ENCODE results near the gene RAMP2. TPM values are rescaled to one million over a fixed set of nuclear protein-coding genes. Genes with fewer than 3 reads are reported as not detected.
A peak's percentile ranks its signal among the peaks of the same experiment; 100 is the strongest.
"Not testable (repeated sequence)": the region's sequence is repeated elsewhere in the genome, so short reads cannot be mapped to it uniquely, and the experiment has no call there.

RAMP2 gene
- total RNA-seq, 1 experiment from 2014 or later: 5.0 TPM

GRCh38 chr17:42761638-42762037 lies 611 bp downstream of the RAMP2 start:
- no peak for DNase-seq (ENCODE audit: low spot score)
- no TSS peak for BruUV-seq (replicated peaks)
- Histone ChIP-seq H3K27ac (ENCODE audit: low read depth, low read length, poor library complexity, severe bottlenecking) (no peak overlapping the region), H3K9me3 (ENCODE audit: low read depth, low read length, poor library complexity, severe bottlenecking) (no peaks in the 10 kb centered on the region), H3K27me3 (replicated peaks; ENCODE audit: insufficient read depth, low read depth, low read length, poor library complexity) (no peaks in the 10 kb centered on the region), H3K4me3 (ENCODE audit: low read depth, low read length, poor library complexity, severe bottlenecking) (peak overlapping the region; percentile 40), H3K4me1 (ENCODE audit: insufficient read depth, low read length, poor library complexity, severe bottlenecking) (no peaks in the 10 kb centered on the region), H3K36me3 (ENCODE audit: insufficient read depth, low read length, poor library complexity, severe bottlenecking) (no peaks in the 10 kb centered on the region)
- CTCF ChIA-PET: no interaction called here
- POLR2A ChIA-PET (ENCODE audit: low non-redundant PET): no interaction called here
- intact Hi-C loops (cut with micrococcal nuclease; ENCODE audit: unreplicated experiment): loop anchor here (5.0 kb wide), 1 partner anchor 184 kb away; the partner anchor contains the start of gene PSMC3IP
- TF ChIP-seq CTCF (conservative IDR thresholded peaks at IDR 0.05; ENCODE audit: low read depth, low read length) (no peak), EZH2 (IDR thresholded peaks at IDR 0.05; ENCODE audit: borderline replicate concordance, low read depth, low read length, poor library complexity, severe bottlenecking) (no peak)

GRCh38 chr17:42766124-42766523 lies 5.1 kb downstream of the RAMP2 start:
- intact Hi-C loops (cut with micrococcal nuclease; ENCODE audit: unreplicated experiment): no loop called here
- no peaks in the 10 kb centered on the region for H3K4me1 ChIP-seq (ENCODE audit: insufficient read depth, low read length, poor library complexity, severe bottlenecking)
- H3K27me3 ChIP-seq (replicated peaks; ENCODE audit: insufficient read depth, low read depth, low read length, poor library complexity): no peaks in the 10 kb centered on the region
- CTCF ChIA-PET: no interaction called here
- no peak for DNase-seq (ENCODE audit: low spot score)
- H3K27ac ChIP-seq (ENCODE audit: low read depth, low read length, poor library complexity, severe bottlenecking): no peak overlapping the region
- TF ChIP-seq CTCF (conservative IDR thresholded peaks at IDR 0.05; ENCODE audit: low read depth, low read length) (no peak), EZH2 (IDR thresholded peaks at IDR 0.05; ENCODE audit: borderline replicate concordance, low read depth, low read length, poor library complexity, severe bottlenecking) (no peak)
- no TSS peak for BruUV-seq (replicated peaks)
- no peaks in the 10 kb centered on the region for H3K36me3 ChIP-seq (ENCODE audit: insufficient read depth, low read length, poor library complexity, severe bottlenecking)
- POLR2A ChIA-PET (ENCODE audit: low non-redundant PET): no interaction called here
- H3K9me3 ChIP-seq (ENCODE audit: low read depth, low read length, poor library complexity, severe bottlenecking): no peaks in the 10 kb centered on the region
- no peak overlapping the region for H3K4me3 ChIP-seq (ENCODE audit: low read depth, low read length, poor library complexity, severe bottlenecking)

DNA sequence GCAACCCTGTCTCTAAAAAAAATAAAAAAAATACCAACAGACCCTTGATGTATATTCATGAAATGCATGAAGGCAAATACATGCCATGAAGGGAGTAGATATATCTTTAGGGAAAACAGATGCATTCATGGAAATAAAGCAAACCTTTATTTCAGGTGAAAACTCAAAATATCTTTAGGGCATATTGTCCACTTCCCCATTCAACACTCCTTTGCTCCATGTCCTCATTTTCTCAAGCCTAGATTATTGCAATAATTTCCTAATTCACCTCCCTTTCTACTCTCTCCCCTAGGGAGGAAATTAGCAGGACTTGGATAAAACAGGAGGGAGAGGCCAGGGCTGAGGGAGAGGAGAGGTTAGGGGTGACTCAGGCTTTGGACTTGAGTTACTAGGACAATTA lies 6.5 kb downstream of the RAMP2 start:
- intact Hi-C loops (cut with micrococcal nuclease; ENCODE audit: unreplicated experiment): no loop called here
- Histone ChIP-seq H3K27me3 (replicated peaks; ENCODE audit: insufficient read depth, low read depth, low read length, poor library complexity) (no peaks in the 10 kb centered on the region), H3K27ac (ENCODE audit: low read depth, low read length, poor library complexity, severe bottlenecking) (no peak overlapping the region), H3K4me1 (ENCODE audit: insufficient read depth, low read length, poor library complexity, severe bottlenecking) (no peaks in the 10 kb centered on the region), H3K4me3 (ENCODE audit: low read depth, low read length, poor library complexity, severe bottlenecking) (no peak overlapping the region), H3K9me3 (ENCODE audit: low read depth, low read length, poor library complexity, severe bottlenecking) (no peaks in the 10 kb centered on the region), H3K36me3 (ENCODE audit: insufficient read depth, low read length, poor library complexity, severe bottlenecking) (no peaks in the 10 kb centered on the region)
- ChIA-PET CTCF (no interaction called here), POLR2A (ENCODE audit: low non-redundant PET) (no interaction called here)
- BruUV-seq (replicated peaks): no TSS peak
- TF ChIP-seq EZH2 (IDR thresholded peaks at IDR 0.05; ENCODE audit: borderline replicate concordance, low read depth, low read length, poor library complexity, severe bottlenecking): no peak
- TF ChIP-seq CTCF (conservative IDR thresholded peaks at IDR 0.05; ENCODE audit: low read depth, low read length): no peak
- no peak for DNase-seq (ENCODE audit: low spot score)

GRCh38 chr17:42768006-42768405 lies 7.0 kb downstream of the RAMP2 start:
- H3K9me3 ChIP-seq (ENCODE audit: low read depth, low read length, poor library complexity, severe bottlenecking); POLR2A ChIA-PET (ENCODE audit: low non-redundant PET); H3K36me3 ChIP-seq (ENCODE audit: insufficient read depth, low read length, poor library complexity, severe bottlenecking); H3K27me3 ChIP-seq (replicated peaks; ENCODE audit: insufficient read depth, low read depth, low read length, poor library complexity); BruUV-seq (replicated peaks); H3K4me3 ChIP-seq (ENCODE audit: low read depth, low read length, poor library complexity, severe bottlenecking); CTCF ChIA-PET; H3K27ac ChIP-seq (ENCODE audit: low read depth, low read length, poor library complexity, severe bottlenecking); DNase-seq (ENCODE audit: low spot score); intact Hi-C loops (cut with micrococcal nuclease; ENCODE audit: unreplicated experiment); H3K4me1 ChIP-seq (ENCODE audit: insufficient read depth, low read length, poor library complexity, severe bottlenecking): not testable (repeated sequence)

GRCh38 chr17:42769964-42770363 lies 8.9 kb downstream of the RAMP2 start:
- H3K4me3 ChIP-seq (ENCODE audit: low read depth, low read length, poor library complexity, severe bottlenecking); DNase-seq (ENCODE audit: low spot score); CTCF ChIA-PET; H3K36me3 ChIP-seq (ENCODE audit: insufficient read depth, low read length, poor library complexity, severe bottlenecking); POLR2A ChIA-PET (ENCODE audit: low non-redundant PET); H3K27ac ChIP-seq (ENCODE audit: low read depth, low read length, poor library complexity, severe bottlenecking); H3K9me3 ChIP-seq (ENCODE audit: low read depth, low read length, poor library complexity, severe bottlenecking); H3K4me1 ChIP-seq (ENCODE audit: insufficient read depth, low read length, poor library complexity, severe bottlenecking); BruUV-seq (replicated peaks); H3K27me3 ChIP-seq (replicated peaks; ENCODE audit: insufficient read depth, low read depth, low read length, poor library complexity); intact Hi-C loops (cut with micrococcal nuclease; ENCODE audit: unreplicated experiment): not testable (repeated sequence)

Measured in A673 (cell line).